GM12801 (cell line): ENCODE measurements around the gene TRPM5.

ENCODE experiments used
- CTCF ChIP-seq: IDR thresholded peaks from one replicate; pipeline ENCODE4 v1.5.1; 2011; ENCODE audit warnings: control low read depth; ENCODE audit not compliant: insufficient read length; ENCODE audit errors: extremely low read depth

The TRPM5 gene

GRCh38 chr11:2423157-2424025 lies 20.9 kb downstream of the TRPM5 start:
- TF ChIP-seq CTCF: no peak

DNA sequence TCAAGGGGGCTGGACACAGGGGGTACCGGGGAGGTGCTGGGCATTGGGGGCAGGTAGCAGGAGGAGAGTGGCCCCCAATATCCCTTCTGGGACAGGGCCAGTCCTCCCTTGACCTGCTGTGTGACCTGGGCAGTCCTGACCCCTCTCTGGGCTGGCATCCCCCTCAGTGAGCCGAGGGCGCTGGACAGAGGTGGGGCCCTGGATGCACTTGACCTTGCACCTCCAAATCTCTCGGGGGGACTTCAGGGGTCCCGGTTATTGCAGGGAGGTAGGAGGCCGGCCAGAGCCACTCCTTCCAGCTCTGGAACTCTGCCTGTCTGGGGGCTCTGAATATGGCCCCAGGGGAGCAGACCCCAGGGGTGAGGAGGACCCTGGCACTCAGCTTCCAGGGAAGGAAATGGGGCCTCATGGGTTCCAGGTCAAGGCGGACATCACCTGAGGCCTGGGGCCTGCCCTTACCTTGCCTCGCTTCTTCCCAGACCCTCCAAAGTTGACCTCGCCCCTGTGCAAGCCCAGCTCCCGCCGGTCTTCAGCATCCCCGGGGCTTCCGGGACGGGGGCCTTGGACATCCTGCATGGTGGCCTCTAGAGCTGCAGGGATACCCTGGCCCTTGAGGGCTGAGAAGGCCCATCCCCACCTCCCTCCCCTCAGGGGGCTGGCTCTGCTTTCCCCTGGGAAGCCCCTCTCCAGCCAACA lies 21.7 kb downstream of the TRPM5 start:
- TF ChIP-seq CTCF: no peak

GRCh38 chr11:2421996-2422395 lies 22.3 kb downstream of the TRPM5 start:
- TF ChIP-seq CTCF: no peak

DNA sequence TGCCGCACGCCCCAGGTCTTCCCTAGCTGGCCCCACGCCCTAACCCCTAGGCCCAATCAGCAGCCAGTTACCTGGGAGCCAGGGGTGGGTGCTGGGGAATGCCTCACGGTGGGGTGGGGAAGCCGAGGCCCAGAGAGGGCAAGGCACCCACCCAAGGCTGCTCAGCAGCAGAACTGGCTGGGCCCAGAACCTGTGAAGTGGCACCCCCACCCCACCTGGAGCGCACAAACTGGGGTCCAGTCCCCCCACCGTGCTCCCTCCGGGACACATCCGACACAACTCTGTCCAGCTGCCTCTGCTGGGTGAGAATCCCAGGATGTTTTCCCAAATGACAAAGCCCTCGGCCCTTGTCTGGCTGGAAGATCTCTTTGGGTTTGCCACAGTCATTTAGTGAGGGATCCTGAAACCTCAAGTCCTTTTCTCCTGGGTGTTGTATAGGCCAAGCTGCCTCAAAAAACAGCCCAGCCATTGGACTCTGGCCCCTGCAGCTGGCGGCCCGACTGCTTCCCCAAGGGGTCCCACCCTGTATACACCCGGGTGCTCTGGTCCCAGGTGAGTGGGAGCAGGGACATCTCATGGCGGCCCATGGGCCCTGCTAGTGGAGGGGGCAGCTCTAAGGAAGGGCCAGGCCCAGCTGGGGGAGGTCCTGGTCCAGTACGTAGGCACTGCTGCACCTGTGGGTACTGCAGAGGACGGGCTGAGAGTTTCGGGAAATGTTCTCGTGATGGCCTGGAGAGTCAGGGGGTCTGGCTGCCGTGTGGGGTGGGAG lies 22.9 kb downstream of the TRPM5 start:
- TF ChIP-seq CTCF: no peak

DNA sequence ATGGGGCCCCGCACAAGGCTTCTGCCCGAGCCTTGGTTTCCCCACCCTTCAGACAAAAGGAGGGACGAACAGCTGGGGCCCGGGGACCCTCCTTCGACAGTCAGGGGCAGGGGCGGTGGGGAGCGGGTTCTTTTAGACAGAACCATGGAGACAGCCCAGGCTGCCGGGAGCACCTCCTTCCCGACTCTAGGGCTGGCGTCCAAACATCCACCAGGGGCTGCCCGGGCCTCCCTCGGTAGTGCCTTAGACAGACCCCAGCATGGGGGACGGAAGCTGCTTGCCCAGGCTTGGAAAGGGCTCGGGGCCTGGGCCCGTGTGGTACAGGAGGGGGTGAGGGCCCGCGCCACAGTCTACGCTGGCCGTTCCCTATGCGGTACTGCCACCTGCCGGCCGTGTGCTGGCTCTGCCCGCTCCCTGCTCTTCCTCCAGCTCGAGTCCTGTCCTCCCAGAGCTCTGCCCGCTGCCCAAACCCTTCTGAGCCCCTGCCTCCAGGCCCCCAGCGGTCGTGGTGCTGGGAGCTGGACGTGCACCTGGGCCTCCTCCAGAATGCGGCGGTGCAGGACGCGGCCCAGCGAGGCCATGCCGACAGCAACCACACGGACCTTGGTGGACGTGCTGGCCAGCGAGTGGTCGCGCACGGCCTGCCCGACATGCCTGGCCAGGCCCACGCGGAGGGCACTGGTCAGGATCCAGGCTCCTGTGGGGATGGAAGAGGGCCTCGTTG lies 23.6 kb downstream of the TRPM5 start:
- TF ChIP-seq CTCF: no peak

- no peak for TF ChIP-seq CTCF
Observed at GRCh38 chr11:2419638-2420501, 24.4 kb downstream of the TRPM5 start.
